Skeletal muscle cell (primary cell): ENCODE measurements around the gene PTPRS.
A peak's percentile ranks its signal among the peaks of the same experiment; 100 is the strongest.

Experiments used
- DNase-seq: peaks from one replicate; pipeline ENCODE4 v3.0.0-alpha.2; 2010; ENCODE audit warnings: low read depth
- H3K4me3 ChIP-seq: 2 replicates; pipeline ENCODE4 v1.5.1; 2011; ENCODE audit warnings: low read depth, mild to moderate bottlenecking, control low read depth, low read length, moderate library complexity

PTPRS gene

DNA sequence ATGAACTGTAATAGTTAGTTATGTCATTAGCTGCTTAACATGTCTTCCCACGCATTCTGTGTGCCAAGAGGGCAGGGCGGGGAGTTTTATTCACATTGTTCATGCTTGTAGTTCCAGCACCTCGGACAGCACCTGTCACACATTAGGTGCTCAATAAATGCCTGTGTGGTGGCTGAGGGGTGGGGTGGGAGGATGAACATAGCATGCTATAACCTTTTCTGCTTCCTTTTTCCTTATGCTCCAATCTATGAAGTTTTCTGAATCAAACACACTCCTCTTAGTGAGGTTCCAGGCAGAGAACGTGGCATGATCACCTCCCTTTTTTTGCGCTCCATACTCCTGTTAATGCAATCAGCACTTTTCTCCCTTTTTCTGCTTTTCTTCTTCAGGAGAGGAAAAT lies 15.8 kb upstream of the PTPRS start:
- DNase-seq: no peak
- no peak overlapping the region for H3K4me3 ChIP-seq

DNA sequence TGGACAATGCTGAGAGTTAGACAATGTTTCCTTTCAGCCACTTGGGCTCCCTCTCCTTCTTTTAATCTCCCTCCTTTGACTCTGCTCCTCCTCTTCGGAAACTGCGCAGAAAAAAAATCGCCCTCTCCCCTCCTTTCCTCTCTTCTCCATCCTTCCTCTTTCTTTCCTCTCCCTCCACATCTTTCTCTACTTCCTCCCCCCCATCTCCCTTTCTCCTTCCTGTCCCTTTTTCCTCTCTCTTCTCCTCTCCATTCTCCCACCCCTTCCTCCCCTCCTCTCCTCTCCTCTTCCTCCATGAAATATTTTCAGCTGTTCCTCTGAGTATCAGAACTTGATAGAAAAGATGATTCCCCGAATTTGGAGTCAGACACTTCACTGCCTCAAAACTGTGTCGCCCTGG lies 15.1 kb upstream of the PTPRS start:
- no peak overlapping the region for H3K4me3 ChIP-seq
- no peak for DNase-seq

DNA sequence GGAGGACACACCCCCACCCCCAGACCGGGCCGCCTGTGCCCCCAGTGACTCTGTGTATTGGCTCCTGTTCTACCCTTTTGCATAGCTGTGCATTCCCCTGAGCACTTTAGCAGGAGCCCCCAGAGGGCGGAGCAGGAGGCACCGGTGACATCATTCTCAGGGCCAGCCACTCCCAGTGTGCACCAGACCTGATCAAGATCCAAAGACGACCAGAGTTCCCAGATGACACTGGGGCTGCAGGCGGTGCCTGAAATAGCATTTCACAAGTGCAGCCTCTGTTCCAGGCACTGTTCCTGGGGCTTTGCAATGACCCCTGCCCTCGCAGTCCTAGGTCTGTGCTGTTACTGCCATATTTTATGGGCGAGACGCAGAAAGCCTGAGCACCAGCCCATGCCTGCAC lies 14.5 kb upstream of the PTPRS start:
- DNase-seq: no peak
- H3K4me3 ChIP-seq: no peak overlapping the region

DNA sequence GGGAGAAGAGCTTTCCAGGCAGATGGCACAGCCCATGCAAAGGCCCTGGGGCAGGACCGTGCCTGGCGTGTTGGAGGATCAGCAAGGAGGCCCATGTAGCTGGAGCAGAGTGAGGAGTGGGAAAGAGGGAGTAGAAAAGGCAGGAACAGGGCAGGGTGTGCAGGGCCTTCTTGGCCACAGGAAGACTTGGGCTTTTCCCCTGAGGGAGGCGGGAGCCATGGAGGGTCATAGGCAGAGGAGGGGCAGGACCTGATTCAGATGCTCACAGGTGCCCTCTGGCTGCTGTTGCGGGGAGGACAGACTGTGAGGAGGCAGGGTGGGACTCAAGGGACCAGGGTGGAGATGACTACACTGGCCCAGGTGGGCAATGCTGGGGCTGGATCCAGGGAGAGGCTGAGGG lies 13.8 kb upstream of the PTPRS start:
- H3K4me3 ChIP-seq: no peak overlapping the region
- no peak for DNase-seq

DNA sequence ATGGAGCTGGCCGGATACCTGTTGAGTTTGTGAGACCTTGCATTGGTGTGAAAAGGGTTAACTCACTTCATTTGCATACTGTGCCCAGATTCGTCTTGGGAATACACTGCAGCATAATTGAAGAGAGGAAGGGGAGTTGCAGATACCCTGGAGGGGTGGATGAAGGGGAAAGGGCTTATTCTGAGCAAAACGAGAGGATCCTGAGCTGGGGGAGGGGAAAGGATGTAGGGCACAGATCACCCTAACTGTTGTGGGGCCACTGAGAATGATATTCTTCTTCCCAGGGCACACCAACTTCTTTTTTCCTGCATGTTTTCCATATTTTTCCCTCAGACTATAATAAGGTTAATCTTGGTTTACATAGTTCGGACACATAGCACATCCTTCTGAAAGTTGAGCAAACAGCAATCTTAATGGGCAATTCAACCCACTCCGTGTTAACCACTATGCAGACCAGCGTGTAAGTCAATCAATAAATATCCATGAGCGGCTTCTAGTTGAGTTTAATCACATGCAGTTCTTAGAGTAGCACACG lies 11.7 kb upstream of the PTPRS start:
- no peak for DNase-seq
- no peak overlapping the region for H3K4me3 ChIP-seq

DNA sequence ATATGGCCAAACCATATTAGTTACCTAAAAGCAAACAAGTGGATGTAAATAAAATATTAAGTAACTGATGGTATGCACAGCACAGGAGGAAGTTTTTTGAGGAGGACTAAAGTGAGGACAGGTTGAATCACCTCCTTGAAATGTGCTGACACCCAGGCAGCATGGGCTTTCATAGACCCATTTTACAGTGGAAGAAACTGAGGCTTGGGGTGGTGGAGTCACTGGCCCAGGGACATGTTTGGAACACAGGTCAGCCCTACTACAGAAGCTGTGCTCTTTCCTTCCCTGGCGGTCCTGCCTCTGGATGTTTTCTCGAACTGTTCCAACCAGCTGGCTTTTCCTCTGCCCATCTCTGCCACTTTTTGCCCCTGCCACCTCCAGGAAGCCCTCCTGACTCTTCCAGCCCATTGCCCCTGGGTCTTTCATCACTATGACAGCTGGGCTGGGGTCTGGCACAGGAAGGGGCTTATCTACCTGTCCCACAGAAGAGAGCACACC lies 11.2 kb upstream of the PTPRS start:
- no peak overlapping the region for H3K4me3 ChIP-seq
- DNase-seq: no peak

DNA sequence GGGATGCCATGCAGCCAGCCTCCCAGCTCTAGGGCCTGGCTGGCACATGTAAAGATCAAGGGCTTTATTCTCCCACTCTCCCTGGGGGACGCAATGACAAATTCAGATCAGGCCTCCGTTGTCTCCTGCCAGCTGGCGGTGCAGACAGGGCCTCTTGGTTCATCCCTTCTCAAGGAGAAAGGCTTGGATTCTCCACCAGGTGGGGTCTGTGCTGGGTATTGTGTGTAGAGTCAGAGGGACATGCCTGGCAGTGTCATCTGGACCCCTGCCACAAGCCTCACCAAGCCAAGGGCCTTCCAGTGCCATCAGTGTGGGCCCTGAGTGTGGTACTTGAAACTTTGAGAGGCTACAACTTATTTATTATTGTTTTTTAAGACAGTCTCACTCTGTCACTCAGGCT lies 8.4 kb upstream of the PTPRS start:
- no peak for DNase-seq
- no peak overlapping the region for H3K4me3 ChIP-seq

DNA sequence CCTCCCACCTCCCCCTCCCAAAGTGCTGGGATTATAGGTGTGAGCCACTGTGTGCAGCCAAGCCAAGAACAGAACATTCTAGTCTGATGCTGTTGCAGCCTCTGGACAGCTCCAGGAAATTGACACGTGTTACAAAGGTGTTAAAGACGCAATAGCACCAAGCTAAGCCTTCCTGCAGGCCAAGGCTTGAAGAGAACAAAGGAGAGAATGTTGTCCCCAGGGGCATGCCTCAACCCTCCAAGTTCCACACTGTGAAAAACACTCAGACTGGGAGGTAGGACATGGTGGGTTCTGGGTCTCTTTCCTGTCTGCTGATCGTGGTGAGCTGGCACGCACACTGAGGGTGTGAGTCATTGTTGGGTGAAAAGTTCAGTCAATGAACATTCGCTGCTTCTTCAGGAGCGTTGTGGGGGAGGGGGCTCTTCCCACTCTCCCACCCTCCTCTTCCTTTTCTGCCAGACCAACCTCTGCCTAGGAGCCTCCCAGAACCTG lies 5.3 kb upstream of the PTPRS start:
- peak; percentile 63 for DNase-seq
- no peak overlapping the region for H3K4me3 ChIP-seq

DNA sequence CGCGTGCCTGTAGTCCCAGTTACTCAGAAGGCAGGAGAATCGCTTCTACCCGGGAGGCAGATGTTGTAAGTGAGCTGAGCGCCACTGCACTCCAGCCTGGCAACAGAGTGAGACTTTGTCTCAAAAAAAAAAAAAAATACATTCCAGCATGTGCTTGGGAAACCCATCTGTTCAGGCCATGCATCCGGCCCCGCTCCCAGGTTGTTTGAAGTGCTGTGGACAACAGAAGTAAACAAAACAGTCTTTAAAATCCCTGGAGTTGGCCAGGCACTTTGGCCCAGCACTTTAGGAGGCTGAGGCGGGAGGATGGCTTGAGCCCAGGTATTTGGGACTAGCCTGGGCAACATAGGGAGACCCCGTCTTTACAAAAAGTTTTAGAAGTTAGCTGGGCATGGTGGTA lies 3.2 kb upstream of the PTPRS start:
- H3K4me3 ChIP-seq: no peak overlapping the region
- DNase-seq: no peak

DNA sequence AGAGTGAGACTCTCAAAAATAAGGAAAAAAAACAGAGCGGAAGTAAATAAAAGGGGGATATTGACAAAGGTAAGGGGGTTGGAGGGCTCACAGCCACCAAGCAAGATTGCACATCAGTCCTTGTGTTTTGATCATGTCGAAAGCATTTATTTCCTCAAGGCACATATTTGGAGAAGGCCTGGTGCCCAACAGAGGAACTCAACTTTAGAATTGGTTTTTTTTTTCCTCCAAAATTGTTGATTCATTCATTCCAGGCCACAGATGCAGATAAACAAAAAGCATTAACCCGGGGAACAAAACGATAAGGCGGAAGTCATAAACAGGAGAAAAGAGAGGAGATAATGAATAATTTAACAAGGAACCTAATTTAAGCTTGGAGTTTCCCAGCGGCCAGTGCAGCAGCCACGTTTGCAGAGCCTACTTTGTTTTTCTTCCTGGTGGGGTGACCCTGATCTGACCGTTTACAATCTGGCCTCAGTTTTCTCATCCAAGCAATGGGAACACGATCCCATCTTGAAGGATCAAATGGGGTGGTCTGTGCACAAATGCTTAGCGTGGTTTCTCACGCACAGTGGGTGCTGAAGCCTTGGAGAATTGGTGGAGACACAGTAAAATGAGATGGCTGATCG lies 2.1 kb upstream of the PTPRS start:
- DNase-seq: no peak
- H3K4me3 ChIP-seq: no peak overlapping the region

DNA sequence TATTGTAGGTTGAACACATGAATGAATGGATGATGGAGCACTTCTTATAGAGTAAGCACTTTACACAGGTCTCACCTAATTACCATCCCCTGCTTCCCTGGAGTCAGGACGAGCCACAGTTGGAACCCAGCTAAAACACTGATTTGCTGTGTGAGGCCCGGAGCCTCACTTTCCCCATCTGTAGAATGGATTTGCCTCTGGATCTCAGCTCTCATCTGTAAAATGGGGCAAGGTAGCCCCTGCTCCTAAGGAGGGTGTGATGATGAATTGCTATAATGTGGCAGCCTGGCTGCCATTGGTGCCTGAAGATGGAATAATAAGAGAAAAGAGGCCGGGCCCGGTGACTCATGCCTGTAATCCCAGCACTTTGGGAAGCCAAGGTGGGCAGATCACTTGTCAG lies 1.4 kb upstream of the PTPRS start:
- no peak overlapping the region for H3K4me3 ChIP-seq
- DNase-seq: no peak

DNA sequence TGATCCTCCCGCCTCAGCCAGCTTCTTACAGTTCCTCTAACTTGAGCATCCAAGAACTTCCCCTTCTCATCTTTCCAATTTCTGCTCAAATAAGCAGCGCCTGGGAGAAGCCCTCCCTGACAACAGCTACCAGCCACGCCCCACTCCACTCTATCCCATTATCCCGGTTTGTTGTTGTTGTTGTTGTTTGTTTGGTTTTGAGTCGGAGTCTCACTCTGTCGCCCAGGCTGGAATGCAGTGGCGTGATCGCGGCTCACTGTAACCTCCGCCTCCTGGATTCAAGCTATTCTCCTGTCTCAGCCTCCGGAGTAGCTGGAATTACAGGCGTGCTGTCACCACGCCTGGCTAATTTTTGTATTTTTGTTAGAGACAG lies 822 bp upstream of the PTPRS start:
- DNase-seq: no peak
- H3K4me3 ChIP-seq: no peak overlapping the region

DNA sequence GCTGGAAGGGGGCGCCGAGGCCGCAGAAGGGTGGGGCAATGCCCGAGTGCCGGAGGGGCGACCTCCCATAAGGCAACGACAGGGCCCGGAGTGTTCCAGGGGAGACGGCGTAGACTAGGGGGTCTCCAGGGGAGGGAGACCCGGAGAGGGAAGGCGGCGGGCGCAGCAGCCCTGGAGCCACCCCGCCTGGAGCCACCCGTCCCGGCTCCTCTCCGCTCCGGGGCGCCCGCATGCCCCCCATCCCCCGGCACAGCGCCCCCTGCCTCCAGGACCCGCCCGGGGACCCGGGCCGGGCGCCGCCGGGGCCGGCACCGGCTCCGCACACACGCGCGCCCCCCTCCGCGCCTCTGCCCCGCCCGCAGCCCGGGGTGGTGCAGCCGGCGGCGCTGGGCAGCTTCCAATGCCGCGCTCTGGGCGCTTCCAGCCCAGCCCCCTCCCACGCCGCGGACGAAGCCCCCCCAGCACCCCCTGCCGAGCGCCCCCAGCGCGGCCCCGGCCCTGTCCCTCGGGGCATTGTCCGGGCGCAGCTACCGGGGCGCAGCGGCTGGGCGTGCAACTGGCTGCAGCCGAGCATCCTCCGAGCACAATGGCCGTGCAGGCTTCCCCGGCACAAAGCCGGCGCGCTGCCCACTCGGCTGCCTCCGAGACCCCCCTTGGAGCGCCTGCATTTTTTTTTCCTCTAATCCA lies 519 bp downstream of the PTPRS start:
- H3K4me3 ChIP-seq: peak overlapping the region; percentile 70
- no peak for DNase-seq

DNA sequence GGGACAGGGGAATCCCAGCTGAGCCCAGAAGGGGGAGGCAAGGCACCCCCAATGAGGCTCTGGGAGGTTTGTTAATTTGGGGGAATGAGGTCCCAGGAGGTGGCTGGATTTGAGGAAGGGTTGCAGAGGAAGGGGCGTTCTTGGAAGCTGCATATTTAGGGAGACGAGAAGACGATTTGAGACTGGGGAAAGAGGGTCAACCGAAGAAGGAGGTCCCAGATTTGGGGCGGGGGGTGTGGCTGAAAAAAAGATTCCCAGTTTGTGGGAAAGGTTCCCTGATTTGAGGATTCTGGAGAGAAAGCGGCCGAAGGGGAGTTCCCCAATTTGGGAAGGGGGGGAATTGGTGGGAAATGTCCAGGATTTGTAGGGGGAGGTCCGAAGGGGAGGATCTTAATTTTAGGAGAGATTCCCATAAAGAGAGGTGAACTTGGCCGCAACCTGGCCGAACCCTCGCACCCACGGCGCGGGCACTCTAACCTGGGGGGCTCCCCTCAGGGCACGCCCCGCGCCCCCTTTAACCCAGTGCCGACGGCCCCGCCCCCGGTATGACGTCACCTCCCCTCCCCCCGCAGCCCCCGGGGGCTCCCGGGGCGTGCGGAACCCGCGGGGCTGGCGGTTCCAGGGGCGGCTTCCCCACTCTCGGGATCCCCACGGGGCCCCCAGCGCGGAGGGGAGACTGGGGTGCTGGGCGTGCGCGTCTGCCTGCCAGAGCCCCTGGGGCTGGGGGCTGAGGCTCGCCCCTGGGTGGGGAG lies 1.2 kb downstream of the PTPRS start:
- H3K4me3 ChIP-seq: peak overlapping the region; percentile 70
- no peak for DNase-seq

DNA sequence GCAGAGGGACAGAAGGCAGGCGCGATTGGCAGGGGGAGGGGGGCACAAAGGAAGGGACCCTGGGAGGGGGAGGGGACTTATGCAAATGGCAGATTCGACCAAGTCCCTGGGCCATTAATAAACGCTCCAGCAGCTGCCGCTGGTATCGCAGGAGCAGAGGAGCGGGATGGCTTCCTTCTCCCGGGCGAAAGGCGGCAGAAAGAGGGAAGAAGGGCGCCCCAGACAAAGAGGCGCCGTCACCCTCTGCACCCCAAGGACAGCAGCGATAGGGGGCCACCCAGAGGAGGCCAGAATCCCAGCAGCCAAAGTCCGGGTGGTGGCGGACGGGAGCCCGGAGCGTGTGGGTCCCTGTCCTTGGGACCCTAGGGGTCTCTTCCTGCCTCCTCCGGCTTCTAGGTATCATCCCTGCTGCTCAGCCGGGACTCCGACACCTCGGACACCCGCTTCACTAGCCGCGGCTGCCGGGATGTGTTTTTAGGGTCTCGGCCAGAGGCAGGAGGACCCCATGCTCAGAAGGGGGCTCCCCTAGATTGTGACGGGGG lies 1.9 kb downstream of the PTPRS start:
- DNase-seq: no peak
- H3K4me3 ChIP-seq: peak overlapping the region; percentile 70

DNA sequence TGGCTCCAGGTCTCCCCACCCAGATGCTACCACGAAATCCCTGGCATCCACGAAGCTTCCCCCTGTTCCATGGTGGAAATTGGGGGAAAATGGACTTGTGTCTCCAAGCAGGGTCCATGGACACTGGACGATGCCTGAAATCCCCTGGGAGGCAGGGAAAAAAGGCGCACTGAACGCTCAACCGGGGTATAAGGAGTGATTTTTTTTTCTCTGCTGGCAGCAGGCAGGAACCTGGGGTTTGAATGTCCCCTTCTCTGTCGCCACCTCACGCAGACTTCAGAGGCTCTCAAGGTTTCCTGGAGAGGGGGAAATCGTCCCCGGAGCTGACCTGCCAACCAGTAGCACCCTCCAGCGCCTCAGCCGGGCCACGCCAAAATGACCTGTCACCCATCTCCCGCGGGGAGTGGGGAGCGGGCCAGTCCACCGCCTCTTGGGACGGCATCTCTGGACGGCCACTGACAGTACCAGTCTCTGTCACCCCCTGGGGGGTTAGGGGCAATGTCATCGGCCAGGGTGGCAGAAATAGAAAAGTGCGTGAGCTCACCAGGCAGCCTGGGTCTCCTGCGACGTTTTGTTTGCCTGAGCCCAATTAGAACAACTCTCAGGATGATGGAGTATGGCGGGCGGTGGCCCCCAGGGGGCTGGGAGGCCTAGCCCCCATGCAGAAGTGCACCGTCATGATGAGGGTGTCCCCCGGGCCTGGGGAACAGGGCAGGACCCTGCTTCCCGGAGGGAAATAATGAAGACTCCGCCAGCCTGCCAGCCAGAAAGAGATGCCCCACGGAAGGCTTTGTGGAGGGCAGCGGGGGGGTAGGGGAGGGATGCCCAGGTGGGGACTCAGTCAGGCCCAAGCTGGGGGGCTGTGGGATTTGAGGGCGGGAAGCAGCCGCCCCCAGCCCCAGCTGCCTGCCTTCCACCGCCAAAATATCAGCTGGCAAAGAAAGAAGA lies 2.6 kb downstream of the PTPRS start:
- no peak for DNase-seq
- H3K4me3 ChIP-seq: no peak overlapping the region

DNA sequence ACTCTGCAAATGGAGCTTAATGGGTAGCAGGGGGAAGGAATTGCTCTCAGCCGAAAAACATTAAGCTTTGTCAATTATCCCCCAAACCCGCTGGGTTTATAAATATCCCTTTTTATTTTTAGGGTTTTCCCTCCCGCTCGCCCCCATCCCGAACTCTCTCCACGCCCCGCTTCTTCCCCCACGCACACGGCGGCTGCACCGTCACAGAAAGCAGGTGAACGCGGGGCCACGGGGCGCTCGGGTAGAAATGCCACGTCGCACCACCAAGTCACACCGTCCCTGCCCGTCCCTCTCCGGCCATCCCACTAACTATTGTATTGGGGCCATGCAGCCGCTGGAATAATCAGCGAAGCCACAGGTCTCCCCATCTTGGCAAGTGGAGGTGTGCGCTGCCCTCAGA lies 3.5 kb downstream of the PTPRS start:
- H3K4me3 ChIP-seq: no peak overlapping the region
- DNase-seq: no peak

DNA sequence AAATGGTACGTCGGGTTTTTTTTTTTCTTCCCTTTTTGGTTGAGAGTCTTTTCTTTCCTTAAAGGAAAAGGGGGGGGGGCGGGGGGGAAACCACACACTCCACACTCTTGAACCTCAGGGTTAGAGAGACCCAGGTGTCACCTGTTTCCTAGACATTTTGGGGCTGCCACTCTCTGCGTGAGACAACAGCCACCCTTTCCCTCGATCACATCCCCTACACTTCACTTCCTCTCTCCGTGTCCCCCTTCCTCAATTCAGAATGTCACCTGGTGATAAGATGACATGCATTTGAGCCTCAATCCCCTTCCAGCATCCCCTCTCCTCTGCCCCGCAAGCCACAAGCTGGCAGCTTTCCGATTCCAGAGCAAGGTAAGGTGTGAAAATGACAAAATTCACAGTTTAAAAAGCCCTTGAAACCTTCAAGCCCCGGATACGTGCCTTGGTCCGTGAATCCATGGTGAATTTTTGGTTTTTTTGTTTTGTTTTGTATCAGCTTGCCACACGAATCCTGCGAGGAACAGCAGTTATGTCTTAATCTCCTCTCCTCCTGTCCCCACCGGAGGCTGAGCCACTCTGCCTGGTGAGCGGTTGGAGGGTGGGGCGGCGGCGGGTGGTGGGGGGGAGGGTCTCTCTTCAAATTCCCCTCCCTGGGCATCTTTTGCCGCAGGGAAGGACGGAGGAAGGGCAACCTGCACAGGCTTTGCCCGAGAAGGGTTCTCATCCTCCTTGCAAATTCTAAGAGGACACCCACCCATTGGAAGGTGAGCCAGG lies 4.2 kb downstream of the PTPRS start:
- no peak for DNase-seq
- H3K4me3 ChIP-seq: no peak overlapping the region
